Caki2 (cell line): ENCODE measurements around the gene LRG1. TPM values are rescaled to one million over a fixed set of nuclear protein-coding genes. Genes with fewer than 3 reads are reported as not detected.

Source experiments
- DNase-seq: peaks from one replicate; pipeline ENCODE4 v3.0.0-alpha.2; 2015; ENCODE audit warnings: low read depth
- in situ Hi-C: cut with HindIII; loops from 2 replicates; pipeline ENCODE4 v1.10.0; 2016; ENCODE audit warnings: low sequenced_read_pairs, low pct_unique_long_range_greater_than_20kb, mixed read lengths
- total RNA-seq: library from RNA; depleted of rRNA; stranded (reverse); fragments of >200 nt; shearing (Covaris generic); gene quantifications from 2 replicates; pipeline ENCODE4 v1.2.3, GENCODE V29; 2014; ENCODE audit warnings: low replicate concordance; rRNA removed

LRG1 gene
- total RNA-seq, 1 experiment from 2014 or later: not detected

DNA sequence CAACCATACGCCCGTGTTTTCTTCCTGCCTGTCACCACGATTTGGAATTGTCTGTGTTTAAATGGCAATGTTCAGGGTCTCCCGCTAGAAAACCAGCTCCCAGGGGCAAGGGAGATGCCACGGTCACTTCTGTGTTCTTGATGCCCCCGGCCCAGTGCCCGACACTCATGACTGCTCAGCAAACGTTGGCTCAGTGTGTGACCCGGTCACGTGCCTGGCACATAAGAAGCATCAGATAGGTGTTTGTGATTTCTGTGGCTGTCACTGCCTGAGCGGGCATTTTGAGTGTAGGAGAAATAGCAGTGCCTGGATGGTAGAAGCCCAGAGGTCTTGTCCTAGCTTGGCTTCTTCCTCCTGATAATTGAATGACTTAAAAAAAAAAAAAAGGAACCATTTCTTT, 52.3 kb downstream of the LRG1 start:
- in situ Hi-C loops: no loop called here
- DNase-seq: no peak

Other genes starting within 250 kb of the LRG1 start
- not detected in 2 replicates for gene TMIGD2, start 237.6 kb downstream of the LRG1 start, total RNA-seq
- 12.7 and 15.8 TPM in 2 replicates for gene FSD1, start 235.4 kb downstream of the LRG1 start, total RNA-seq
- gene STAP2, start 201.2 kb downstream of the LRG1 start, total RNA-seq: 7.6 and 25.1 TPM in 2 replicates
- gene MPND, start 196.5 kb downstream of the LRG1 start, total RNA-seq: 36.5 and 57.5 TPM in 2 replicates
- 77.0 and 103 TPM in 2 replicates for gene SH3GL1, start 139.5 kb downstream of the LRG1 start, total RNA-seq
- 45.4 and 61.0 TPM in 2 replicates for gene CHAF1A, start 137.4 kb downstream of the LRG1 start, total RNA-seq
- gene UBXN6, start 82.2 kb downstream of the LRG1 start, total RNA-seq: 185 and 223 TPM in 2 replicates
- 68.4 and 71.6 TPM in 2 replicates for gene HDGFL2, start 67.7 kb downstream of the LRG1 start, total RNA-seq
- 0.24 TPM in 1 of 2 replicates, not detected in the other for gene PLIN4, start 21.6 kb downstream of the LRG1 start, total RNA-seq
- gene PLIN5, start 4.8 kb downstream of the LRG1 start, total RNA-seq: not detected in 2 replicates
- 27.5 and 35.7 TPM in 2 replicates for gene SEMA6B, start 19.6 kb upstream of the LRG1 start, total RNA-seq
- gene TNFAIP8L1, start 99.5 kb upstream of the LRG1 start, total RNA-seq: 8.0 and 10.0 TPM in 2 replicates
- gene MYDGF, start 130.3 kb upstream of the LRG1 start, total RNA-seq: 379 and 415 TPM in 2 replicates
- gene DPP9, start 183.8 kb upstream of the LRG1 start, total RNA-seq: 36.6 and 64.2 TPM in 2 replicates